Hematopoietic multipotent progenitor cell treated with erythropoietin and hydrocortisone succinate and interleukin-3 and kit ligand, for 4 days (in vitro differentiated cells): ENCODE data around the gene FIP1L1.

Source experiments
- DNase-seq: peaks from one replicate; pipeline ENCODE4 v3.0.0-alpha.2; 2015

The FIP1L1 gene

GRCh38 chr4:53477636-53478035 lies 100.2 kb downstream of the FIP1L1 start:
- DNase-seq = peak; percentile 66

GRCh38 chr4:53478671-53479456 lies 101.4 kb downstream of the FIP1L1 start:
- peak; percentile 22 for DNase-seq

GRCh38 chr4:53479736-53480525 lies 102.5 kb downstream of the FIP1L1 start:
- DNase-seq = no peak

- DNase-seq = no peak
Measured at GRCh38 chr4:53480909-53481308, 103.5 kb downstream of the FIP1L1 start.

- DNase-seq = no peak
Measured at GRCh38 chr4:53481586-53481985, 104.1 kb downstream of the FIP1L1 start.

- DNase-seq = no peak
Measured at GRCh38 chr4:53483250-53483649, 105.8 kb downstream of the FIP1L1 start.

- DNase-seq = no peak
Measured at GRCh38 chr4:53484911-53485657, 107.6 kb downstream of the FIP1L1 start.

- no peak for DNase-seq
Measured at GRCh38 chr4:53485658-53486040, 108.2 kb downstream of the FIP1L1 start.

GRCh38 chr4:53487766-53488165 lies 110.3 kb downstream of the FIP1L1 start:
- DNase-seq = no peak

- peak; percentile 29 for DNase-seq
Measured at GRCh38 chr4:53489279-53489889, 111.9 kb downstream of the FIP1L1 start.

- DNase-seq = no peak
Measured at GRCh38 chr4:53490161-53490956, 112.9 kb downstream of the FIP1L1 start.

- peak; percentile 73 for DNase-seq
Measured at GRCh38 chr4:53490965-53491622, 113.7 kb downstream of the FIP1L1 start.

- no peak for DNase-seq
Measured at GRCh38 chr4:53494851-53495250, 117.4 kb downstream of the FIP1L1 start.

- DNase-seq = no peak
Measured at GRCh38 chr4:53497487-53498244, 120.2 kb downstream of the FIP1L1 start.

GRCh38 chr4:53498706-53499105 lies 121.3 kb downstream of the FIP1L1 start:
- no peak for DNase-seq

GRCh38 chr4:53499791-53500190 lies 122.3 kb downstream of the FIP1L1 start:
- DNase-seq = no peak

GRCh38 chr4:53500546-53500945 lies 123.1 kb downstream of the FIP1L1 start:
- no peak for DNase-seq

GRCh38 chr4:53501561-53501960 lies 124.1 kb downstream of the FIP1L1 start:
- DNase-seq = no peak

GRCh38 chr4:53502094-53502493 lies 124.7 kb downstream of the FIP1L1 start:
- no peak for DNase-seq

- peak; percentile 5 for DNase-seq
Measured at GRCh38 chr4:53505947-53506346, 128.5 kb downstream of the FIP1L1 start.

- DNase-seq = no peak
Measured at GRCh38 chr4:53507058-53507457, 129.6 kb downstream of the FIP1L1 start.
